Limb (tissue), 2 donors: ENCODE results near the gene SRRM4.
"Not testable (repeated sequence)": the region's sequence is repeated elsewhere in the genome, so short reads cannot be mapped to it uniquely, and the experiment has no call there.

Source experiments
- DNase-seq, 2 donors: peaks; one replicate each; pipeline ENCODE4 v3.0.0-alpha.2; 2016; ENCODE audit errors: extremely low spot score in 2 of 2

Gene SRRM4

GRCh38 chr12:119068129-119068856, 87.0 kb downstream of the SRRM4 start:
- DNase-seq = no peak

- no peak for DNase-seq
These were observed 87.9 kb downstream of the SRRM4 start for GRCh38 chr12:119069147-119069642.

- no peak for DNase-seq
These were observed 89.8 kb downstream of the SRRM4 start for GRCh38 chr12:119071176-119071575.

GRCh38 chr12:119071638-119072231, 90.4 kb downstream of the SRRM4 start:
- DNase-seq = no peak

GRCh38 chr12:119072440-119072839, 91.1 kb downstream of the SRRM4 start:
- DNase-seq = no peak

- DNase-seq = no peak
These were observed 94.0 kb downstream of the SRRM4 start for GRCh38 chr12:119075222-119075787.

GRCh38 chr12:119075918-119076317, 94.6 kb downstream of the SRRM4 start:
- no peak for DNase-seq

GRCh38 chr12:119079530-119079929, 98.2 kb downstream of the SRRM4 start:
- DNase-seq = no peak

GRCh38 chr12:119082016-119082415, 100.7 kb downstream of the SRRM4 start:
- DNase-seq = no peak

GRCh38 chr12:119082496-119082895, 101.2 kb downstream of the SRRM4 start:
- no peak for DNase-seq

- no peak for DNase-seq
These were observed 107.5 kb downstream of the SRRM4 start for GRCh38 chr12:119088685-119089379.

- no peak for DNase-seq
These were observed 108.2 kb downstream of the SRRM4 start for GRCh38 chr12:119089380-119090013.

- no peak for DNase-seq
These were observed 108.9 kb downstream of the SRRM4 start for GRCh38 chr12:119090276-119090675.

GRCh38 chr12:119090865-119091264, 109.5 kb downstream of the SRRM4 start:
- DNase-seq = no peak

GRCh38 chr12:119096429-119097202, 115.3 kb downstream of the SRRM4 start:
- DNase-seq = no peak

- no peak for DNase-seq
These were observed 119.6 kb downstream of the SRRM4 start for GRCh38 chr12:119100933-119101332.

GRCh38 chr12:119102274-119102673, 120.9 kb downstream of the SRRM4 start:
- no peak for DNase-seq

GRCh38 chr12:119102714-119103113, 121.4 kb downstream of the SRRM4 start:
- DNase-seq = no peak

GRCh38 chr12:119104969-119105368, 123.6 kb downstream of the SRRM4 start:
- not testable (repeated sequence) for DNase-seq

GRCh38 chr12:119113496-119113986, 132.2 kb downstream of the SRRM4 start:
- DNase-seq = no peak

GRCh38 chr12:119114294-119114693, 133.0 kb downstream of the SRRM4 start:
- DNase-seq = no peak
